GM12875 (cell line): ENCODE data around the gene INTS15.
A peak's percentile ranks its signal among the peaks of the same experiment; 100 is the strongest.
"Not testable (repeated sequence)": the region's sequence is repeated elsewhere in the genome, so short reads cannot be mapped to it uniquely, and the experiment has no call there.

Source experiments
- H3K4me3 ChIP-seq: one replicate; pipeline ENCODE4 v1.5.1; 2011; ENCODE audit warnings: low read depth, low read length, control low read depth
- CTCF ChIP-seq: IDR thresholded peaks from 2 replicates; pipeline ENCODE4 v1.5.1; 2011; ENCODE audit warnings: low read depth, mild to moderate bottlenecking, control low read depth, inconsistent platforms, low read length, moderate library complexity, borderline replicate concordance; ENCODE audit not compliant: insufficient read depth

Gene INTS15

GRCh38 chr7:6630007-6630849 is 40.4 kb downstream of the INTS15 start:
- H3K4me3 ChIP-seq: no peak overlapping the region
- no peak for TF ChIP-seq CTCF

GRCh38 chr7:6631605-6632004 is 41.8 kb downstream of the INTS15 start:
- no peak overlapping the region for H3K4me3 ChIP-seq
- TF ChIP-seq CTCF: no peak

GRCh38 chr7:6634021-6634420 is 44.2 kb downstream of the INTS15 start:
- no peak for TF ChIP-seq CTCF
- H3K4me3 ChIP-seq: no peak overlapping the region

GRCh38 chr7:6634971-6635370 is 45.1 kb downstream of the INTS15 start:
- H3K4me3 ChIP-seq: not testable (repeated sequence)

GRCh38 chr7:6636741-6637543 is 47.1 kb downstream of the INTS15 start, which contains the start of gene ZNF316:
Gene ZNF316, plus strand, starts transcription at chr7:6637318. Its CDS starts 5,092 bp downstream, at chr7:6642410.
- TF ChIP-seq CTCF: no peak
- peak within 1 kb of the TSS; percentile 81 for H3K4me3 ChIP-seq

- TF ChIP-seq CTCF: peak; percentile 70
- H3K4me3 ChIP-seq: peak overlapping the region; percentile 81
Measured at GRCh38 chr7:6637544-6638229, 47.9 kb downstream of the INTS15 start.

- TF ChIP-seq CTCF: no peak
- H3K4me3 ChIP-seq: no peak overlapping the region
Measured at GRCh38 chr7:6639032-6639431, 49.2 kb downstream of the INTS15 start.
